ENCODE measurements around the gene CDC6.

DNA sequence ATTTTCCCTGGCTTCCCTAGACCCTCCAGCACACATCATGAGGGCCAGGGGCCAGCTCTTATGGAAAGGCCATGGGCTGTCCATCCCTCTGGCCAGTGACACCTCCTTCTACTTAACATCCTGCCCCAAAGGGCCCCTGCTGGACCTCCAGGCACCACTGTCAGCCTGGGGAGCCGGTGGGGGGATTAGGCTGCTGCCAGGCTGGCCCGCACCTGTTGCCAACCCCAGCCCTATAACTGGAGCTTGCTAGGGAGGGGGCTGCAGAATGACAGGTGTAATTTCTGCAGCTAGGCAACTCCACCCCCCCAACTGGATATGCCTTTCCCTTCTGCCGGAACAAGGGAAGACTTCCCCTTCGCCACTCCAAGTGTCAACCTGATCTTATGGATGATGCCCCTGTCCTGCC lies 33.8 kb downstream of the CDC6 start:
- TF ChIP-seq FOXM1 (IDR thresholded peaks at IDR 0.05; ENCODE audit: borderline replicate concordance) (no peak), SP1 (IDR thresholded peaks at IDR 0.05) (no peak), L3MBTL2 (conservative IDR thresholded peaks at IDR 0.05) (no peak), TARDBP (IDR thresholded peaks at IDR 0.05) (no peak), FOXA1 (IDR thresholded peaks at IDR 0.05) (no peak), FOXK2 (IDR thresholded peaks at IDR 0.05) (no peak), SUZ12 (IDR thresholded peaks at IDR 0.05) (no peak)
- TF ChIP-seq, protein P1, sequence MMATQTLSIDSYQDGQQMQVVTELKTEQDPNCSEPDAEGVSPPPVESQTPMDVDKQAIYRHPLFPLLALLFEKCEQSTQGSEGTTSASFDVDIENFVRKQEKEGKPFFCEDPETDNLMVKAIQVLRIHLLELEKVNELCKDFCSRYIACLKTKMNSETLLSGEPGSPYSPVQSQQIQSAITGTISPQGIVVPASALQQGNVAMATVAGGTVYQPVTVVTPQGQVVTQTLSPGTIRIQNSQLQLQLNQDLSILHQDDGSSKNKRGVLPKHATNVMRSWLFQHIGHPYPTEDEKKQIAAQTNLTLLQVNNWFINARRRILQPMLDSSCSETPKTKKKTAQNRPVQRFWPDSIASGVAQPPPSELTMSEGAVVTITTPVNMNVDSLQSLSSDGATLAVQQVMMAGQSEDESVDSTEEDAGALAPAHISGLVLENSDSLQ (IDR thresholded peaks at IDR 0.05), result no peak
